Lower leg skin (tissue), 4 donors: ENCODE measurements around the gene BLVRB. TPM values are rescaled to one million over a fixed set of nuclear protein-coding genes. Genes with fewer than 3 reads are reported as not detected.

Experiments
- DNase-seq, 2 donors: peaks; one replicate each; pipeline ENCODE4 v3.0.0-alpha.2; 2019; ENCODE audit warnings: low spot score in 2 of 2
- H3K4me3 ChIP-seq: fragments of 200-600 bp; sonication (generic); 2 replicates; pipeline ENCODE4 v1.5.1; 2017; ENCODE audit warnings: mild to moderate bottlenecking, low read depth; ENCODE audit not compliant: poor library complexity, severe bottlenecking
- CTCF ChIP-seq, 3 donors: fragments of 450-650 bp; IDR thresholded peaks; one replicate each; pipeline ENCODE4 v1.5.1; 2016; ENCODE audit warnings: antibody characterized with exemption in 3 of 3, mild to moderate bottlenecking in 3 of 3, moderate library complexity in 2 of 3
- POLR2A ChIP-seq, 2 donors: fragments of 450-650 bp; IDR thresholded peaks; one replicate each; pipeline ENCODE4 v1.6.1; 2016 to 2017; ENCODE audit warnings: antibody characterized with exemption in 2 of 2, mild to moderate bottlenecking in 1 of 2, moderate library complexity in 1 of 2
- WGBS, 2 donors: methylation state at CpG; one replicate each; pipeline ENCODE4 v1.1.5; 2018; 5-methylcytosine and 5-hydroxymethylcytosine counted together
- intact Hi-C: fragments of 100-400 bp; cut with DNase I; formaldehyde crosslinking; loops from one replicate; pipeline ENCODE4 v1.15.0; 2023; ENCODE audit warnings: low total_unique reads
- total RNA-seq, 4 donors: library from RNA; depleted of rRNA; stranded (reverse); fragments of >200 nt; gene quantifications; one replicate each; pipeline ENCODE4 v1.1.0, GENCODE V29; 2016

BLVRB gene
- total RNA-seq, 4 donors from 2014 or later, result 139 to 161 (median 154) TPM

- TF ChIP-seq POLR2A (IDR thresholded peaks at IDR 0.05) (no peak), CTCF (IDR thresholded peaks at IDR 0.05) (no peak)
- DNase-seq, result peak in 1 of 2 donors; percentile 87
- intact Hi-C loops, result no loop called here
- WGBS, 2 donors, result 78 to 90% methylated on average over 10 to 28 of the region's 31 CpGs
- no peak overlapping the region for H3K4me3 ChIP-seq
These were observed 42.6 kb downstream of the BLVRB start for GRCh38 chr19:40422748-40423566.

- intact Hi-C loops, result no loop called here
- DNase-seq, result no peak
- 84% methylated on average over 16 of the region's 16 CpGs for WGBS, 2 donors
- no peak overlapping the region for H3K4me3 ChIP-seq
- TF ChIP-seq POLR2A (IDR thresholded peaks at IDR 0.05), result no peak
- no peak for TF ChIP-seq CTCF (IDR thresholded peaks at IDR 0.05)
These were observed 43.4 kb downstream of the BLVRB start for GRCh38 chr19:40421993-40422747.

- H3K4me3 ChIP-seq, result peak overlapping the region; percentile 42
- peak; percentile 92 to 98 for DNase-seq
- 2% methylated on average over 53 to 56 of the region's 56 CpGs for WGBS, 2 donors
- no peak for TF ChIP-seq POLR2A (IDR thresholded peaks at IDR 0.05)
- TF ChIP-seq CTCF (IDR thresholded peaks at IDR 0.05), result peak in 1 of 3 donors; percentile 55
- intact Hi-C loops, result no loop called here
These were observed 44.5 kb downstream of the BLVRB start for GRCh38 chr19:40420766-40421765.

GRCh38 chr19:40420451-40420765 lies 45.1 kb downstream of the BLVRB start:
- no peak for DNase-seq
- H3K4me3 ChIP-seq, result no peak overlapping the region
- intact Hi-C loops, result no loop called here
- 46 to 48% methylated on average over 14 of the region's 14 CpGs for WGBS, 2 donors
- no peak for TF ChIP-seq CTCF (IDR thresholded peaks at IDR 0.05)
- TF ChIP-seq POLR2A (IDR thresholded peaks at IDR 0.05), result no peak

GRCh38 chr19:40419780-40420179 lies 45.8 kb downstream of the BLVRB start:
- intact Hi-C loops, result no loop called here
- no peak overlapping the region for H3K4me3 ChIP-seq
- no peak for DNase-seq
- TF ChIP-seq CTCF (IDR thresholded peaks at IDR 0.05) (no peak), POLR2A (IDR thresholded peaks at IDR 0.05) (no peak)
- WGBS, 2 donors, result 90 to 95% methylated on average over 5 of the region's 5 CpGs
